ENCODE measurements around the gene TMCO5A.

TMCO5A gene

GRCh38 chr15:37984368-37984767 lies 49.9 kb downstream of the TMCO5A start:
- DNase-seq (ENCODE audit: low spot score in 2 of 2), result no peak
- Histone ChIP-seq H3K4me1 (no peaks in the 10 kb centered on the region), H3K9me3 (no peaks in the 10 kb centered on the region), H3K27me3 (ENCODE audit: low read depth) (no peaks in the 10 kb centered on the region; the same call in 1 of the 2 replicates), H3K4me3 (no peak overlapping the region), H3K36me3 (replicated peaks) (no peaks in the 10 kb centered on the region)
- in situ Hi-C loops (cut with MboI; ENCODE audit: low sequenced_read_pairs), result loop anchor here (25.0 kb wide), 1 partner anchor 703 kb away; no protein-coding TSS in a partner anchor

- in situ Hi-C loops (cut with MboI; ENCODE audit: low sequenced_read_pairs), result loop anchor here (25.0 kb wide), 1 partner anchor 692 kb away; no protein-coding TSS in a partner anchor
- peak; percentile 52 to 65 for DNase-seq (ENCODE audit: low spot score in 2 of 2)
- Histone ChIP-seq H3K36me3 (replicated peaks) (no peaks in the 10 kb centered on the region), H3K4me1 (no peaks in the 10 kb centered on the region), H3K27me3 (ENCODE audit: low read depth) (peaks cover 2% of the 10 kb centered on the region), H3K9me3 (no peaks in the 10 kb centered on the region), H3K4me3 (no peak overlapping the region)
Measured at GRCh38 chr15:37995461-37996347, 61.3 kb downstream of the TMCO5A start.
